Stimulated activated CD8-positive, alpha-beta memory T cell treated with anti-CD3 and anti-CD28 coated beads, Interleukin-12 subunit alpha, Interleukin-12 subunit beta, amount 100 ng/mL, for 1 hour (primary cell): ENCODE measurements around the gene LRRC34.

ENCODE experiments used
- DNase-seq: peaks from one replicate; pipeline ENCODE4 v3.0.0-alpha.2; 2020; ENCODE audit warnings: low read depth

Gene LRRC34

GRCh38 chr3:169813757-169814517, 1.2 kb upstream of the LRRC34 start:
- peak; percentile 39 for DNase-seq

- no peak for DNase-seq
Measured at GRCh38 chr3:169813278-169813677, 574 bp upstream of the LRRC34 start.

- no peak for DNase-seq
Measured at GRCh38 chr3:169811631-169812331, 923 bp downstream of the LRRC34 start.

GRCh38 chr3:169809230-169809795, 3.4 kb downstream of the LRRC34 start:
- DNase-seq, result no peak

- DNase-seq, result no peak
Measured at GRCh38 chr3:169804681-169805080, 8.0 kb downstream of the LRRC34 start.

- no peak for DNase-seq
Measured at GRCh38 chr3:169792359-169792758, 20.3 kb downstream of the LRRC34 start.

DNA sequence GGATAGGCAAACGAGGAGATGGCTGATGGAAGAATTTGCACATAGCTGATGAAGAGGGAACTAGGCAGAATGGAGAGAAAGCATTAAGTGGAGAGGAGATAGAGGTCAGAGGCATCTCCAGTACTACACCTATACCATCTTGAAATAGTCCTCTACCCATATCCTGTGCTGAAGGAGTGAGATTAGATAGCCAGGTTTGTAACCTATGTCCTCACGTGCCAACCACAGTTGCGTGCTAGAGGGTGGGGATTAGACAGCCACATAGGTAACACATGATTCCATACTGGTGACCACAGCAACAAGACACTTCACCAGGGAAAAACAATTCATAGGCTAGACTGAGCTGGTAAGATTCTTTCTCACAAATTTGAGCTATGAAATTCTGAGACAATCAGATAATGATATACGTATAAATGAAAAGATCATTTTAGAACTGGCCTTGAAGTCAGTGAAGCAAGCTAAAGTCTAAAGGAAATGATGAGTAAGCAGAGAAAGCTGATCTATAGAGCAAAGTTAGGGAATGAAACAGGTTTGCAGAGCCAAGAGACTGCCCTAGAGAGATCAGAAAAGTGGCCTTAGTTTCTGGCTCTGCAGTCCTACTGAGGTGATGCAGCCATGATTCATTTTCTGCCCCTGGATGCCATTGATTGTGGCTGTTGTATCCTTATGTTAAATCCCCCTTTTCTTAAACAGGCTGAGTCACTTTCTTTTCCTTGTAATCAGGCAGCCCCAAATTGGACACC, 21.8 kb downstream of the LRRC34 start:
- no peak for DNase-seq

DNA sequence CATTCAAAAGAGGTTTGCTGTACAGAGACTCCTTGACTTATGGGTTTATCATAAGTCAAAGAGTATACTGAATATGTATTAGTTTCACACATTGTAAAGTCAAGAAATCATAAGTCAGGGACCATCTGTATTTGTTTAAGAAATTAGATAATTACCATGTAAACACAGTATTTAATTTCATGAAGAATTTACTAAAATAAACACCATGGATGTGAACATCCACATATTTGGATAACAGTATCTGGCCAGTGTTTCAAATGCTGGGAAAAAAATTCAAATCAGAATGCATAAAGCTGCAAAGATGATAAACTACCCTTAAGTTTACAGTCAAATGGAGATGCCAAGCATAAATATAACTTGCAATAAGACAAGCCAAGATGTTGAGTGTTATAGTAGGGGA, 22.5 kb downstream of the LRRC34 start:
- no peak for DNase-seq

GRCh38 chr3:169787791-169788190, 24.9 kb downstream of the LRRC34 start:
- DNase-seq, result no peak

- DNase-seq, result no peak
Measured at GRCh38 chr3:169787120-169787519, 25.6 kb downstream of the LRRC34 start.

- DNase-seq, result no peak
Measured at GRCh38 chr3:169781209-169781855, 31.4 kb downstream of the LRRC34 start.

GRCh38 chr3:169780742-169781141, 32.0 kb downstream of the LRRC34 start:
- DNase-seq, result no peak

- DNase-seq, result no peak
Measured at GRCh38 chr3:169777822-169778221, 34.9 kb downstream of the LRRC34 start.

GRCh38 chr3:169774186-169774585, 38.5 kb downstream of the LRRC34 start:
- no peak for DNase-seq

- peak; percentile 84 for DNase-seq
Measured at GRCh38 chr3:169772897-169773816, 39.5 kb downstream of the LRRC34 start, which contains the start of gene MYNN. Gene MYNN, plus strand, starts transcription at chr3:169773396. Its CDS starts 900 bp downstream, at chr3:169774296.

- DNase-seq, result peak; percentile 49
Measured at GRCh38 chr3:169772305-169772896, 40.3 kb downstream of the LRRC34 start.

DNA sequence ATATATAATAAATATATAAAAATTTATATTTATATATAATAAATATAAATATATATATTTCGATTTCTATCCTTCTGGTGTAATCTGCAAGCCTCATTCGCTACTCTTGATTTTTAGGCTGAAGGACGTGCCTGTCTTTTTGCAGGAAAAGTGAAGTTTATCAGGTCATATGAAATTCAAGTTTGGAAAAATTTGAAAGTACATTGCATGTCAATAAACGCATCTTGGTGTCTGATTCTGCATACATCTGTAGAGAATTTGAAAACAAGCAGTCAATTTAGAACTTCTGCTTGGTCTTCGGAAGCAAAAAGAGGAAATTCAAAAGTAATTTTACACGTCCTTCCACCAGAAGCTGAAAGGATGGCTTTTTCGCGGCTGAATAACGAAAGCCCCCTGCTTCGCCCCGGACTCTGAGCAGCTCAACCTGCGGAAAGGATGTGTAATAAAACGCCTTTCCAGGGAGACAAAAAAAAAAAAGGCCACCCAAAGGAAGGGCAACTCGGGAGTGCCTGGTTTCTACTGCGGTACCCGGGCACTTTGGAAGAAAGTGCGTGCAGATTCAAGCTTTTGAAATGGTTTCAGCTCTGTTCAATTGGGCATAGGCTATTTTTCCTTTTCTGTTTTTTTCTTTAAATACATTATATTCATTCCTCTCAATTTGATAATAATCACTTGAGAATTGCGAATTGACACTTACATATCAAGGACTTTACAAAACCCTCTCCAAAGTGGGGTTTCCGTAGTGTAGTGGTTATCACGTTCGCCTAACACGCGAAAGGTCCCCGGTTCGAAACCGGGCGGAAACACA, 41.0 kb downstream of the LRRC34 start:
- peak; percentile 39 for DNase-seq

DNA sequence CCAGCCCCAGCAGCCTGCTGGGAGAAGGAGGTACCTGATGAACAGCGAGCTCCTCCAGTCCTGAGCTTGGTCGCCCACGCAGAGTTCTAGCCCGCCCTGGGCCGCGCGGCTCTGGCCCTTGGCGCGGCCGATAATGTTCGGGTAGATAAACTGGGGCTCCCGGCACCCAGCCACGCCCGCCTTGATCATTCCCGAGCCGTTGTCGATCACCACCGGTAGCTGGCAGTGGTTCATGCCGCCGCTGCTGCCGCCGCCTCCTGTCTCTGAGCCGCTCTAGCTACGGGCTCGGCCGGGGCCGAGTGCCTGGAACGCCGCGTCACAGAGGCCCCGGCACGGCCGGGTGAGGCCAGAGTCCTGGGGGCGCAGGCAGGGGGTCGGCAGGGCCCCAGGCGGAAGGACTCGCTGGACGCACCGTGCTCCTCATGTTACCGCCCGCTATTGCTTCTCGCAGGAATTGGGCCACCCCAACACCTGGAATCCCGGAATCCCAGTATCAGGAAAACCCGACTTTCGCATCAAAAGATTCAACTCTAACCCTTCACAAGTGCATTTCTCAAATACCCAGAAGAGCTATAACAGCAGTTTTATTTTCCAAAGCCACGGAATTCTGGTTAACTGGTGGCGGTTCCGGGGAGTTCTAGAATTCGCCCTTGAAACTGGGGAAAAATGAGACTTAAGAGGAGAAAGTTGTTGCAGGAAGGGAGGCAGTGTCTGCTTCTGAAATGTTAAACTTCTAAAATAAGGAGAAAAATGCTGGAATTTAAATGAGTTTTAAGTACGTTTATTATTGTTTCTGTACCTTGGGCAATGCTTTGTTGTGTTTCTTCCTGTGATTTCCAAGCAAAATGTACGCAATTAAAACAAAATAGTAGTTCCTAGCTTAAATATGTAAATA, 43.2 kb downstream of the LRRC34 start, which contains the start of gene ACTRT3:
Gene ACTRT3 (minus strand): TSS at position 275 of the 895 bp plus-strand sequence. CDS start 41 bp downstream, at position 234.
- peak; percentile 39 for DNase-seq
